Muscle layer of colon (tissue), 2 donors: ENCODE data around the gene CPT1B.
"Not testable (repeated sequence)": the region's sequence is repeated elsewhere in the genome, so short reads cannot be mapped to it uniquely, and the experiment has no call there.

Experiments used
- H3K27ac ChIP-seq: one replicate; pipeline ENCODE4 v1.7.0; 2013; ENCODE audit warnings: low read depth, mild to moderate bottlenecking, low read length, moderate library complexity
- H3K27me3 ChIP-seq, 2 donors: one replicate each; pipeline ENCODE4 v1.7.0; 2013; ENCODE audit warnings: low read length in 2 of 2, mild to moderate bottlenecking in 2 of 2; ENCODE audit not compliant: insufficient read depth in 2 of 2, control insufficient read depth in 1 of 2
- H3K36me3 ChIP-seq: one replicate; pipeline ENCODE4 v1.7.0; 2013; ENCODE audit warnings: mild to moderate bottlenecking, low read length; ENCODE audit not compliant: insufficient read depth
- H3K4me1 ChIP-seq: one replicate; pipeline ENCODE4 v1.7.0; 2013; ENCODE audit warnings: mild to moderate bottlenecking, low read length; ENCODE audit not compliant: insufficient read depth
- H3K4me3 ChIP-seq, 2 donors: one replicate each; pipeline ENCODE4 v1.7.0; 2013; ENCODE audit warnings: low read length in 2 of 2, low read depth in 1 of 2, mild to moderate bottlenecking in 1 of 2, moderate library complexity in 1 of 2
- H3K9ac ChIP-seq: one replicate; pipeline ENCODE4 v1.7.0; 2013; ENCODE audit warnings: low read length
- H3K9me3 ChIP-seq: one replicate; pipeline ENCODE4 v1.7.0; 2013; ENCODE audit warnings: mild to moderate bottlenecking, low read length
- donor health status: abdominal sarcoma.
- donor health status: Adenocarcinoma of cecum.

Gene CPT1B

DNA sequence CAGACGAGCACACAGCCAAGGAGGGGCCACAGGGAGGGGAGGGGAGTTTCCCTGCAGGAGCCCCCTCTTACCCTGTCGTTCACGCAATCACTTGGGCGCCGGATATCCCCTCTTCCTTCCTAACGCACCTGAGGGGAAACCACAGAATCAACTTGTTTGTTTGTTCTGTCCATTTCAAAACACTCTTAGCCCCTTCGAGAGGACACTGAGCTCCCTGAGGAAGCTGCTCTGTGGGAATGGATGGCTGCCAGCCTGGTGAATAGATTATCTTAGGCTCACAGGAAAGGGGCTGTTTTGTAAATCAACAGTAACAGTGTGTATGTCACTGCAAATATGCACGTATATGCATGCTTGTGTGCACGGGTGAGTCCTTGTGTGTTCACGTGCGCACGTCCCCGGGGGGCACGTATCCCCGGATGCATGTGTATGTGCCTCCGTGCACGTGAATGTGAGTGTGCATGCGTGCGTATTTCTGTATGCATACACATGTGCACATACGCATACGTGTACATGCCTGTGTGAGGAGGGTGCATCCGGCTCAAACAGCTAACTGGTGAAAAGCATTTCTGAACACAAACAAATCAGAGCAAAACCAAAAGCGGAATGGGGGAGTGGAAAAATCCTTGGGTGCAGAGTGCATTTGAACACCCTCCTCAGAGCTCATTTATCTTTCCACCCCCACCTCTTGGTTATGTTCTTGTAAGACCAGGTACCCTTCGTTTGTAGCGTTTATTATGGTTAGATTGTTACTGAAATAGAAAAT lies 42.5 kb upstream of the CPT1B start:
- Histone ChIP-seq H3K9ac (no peak overlapping the region), H3K27me3 (peaks cover 7 to 11% of the 10 kb centered on the region in 2 donors), H3K9me3 (no peaks in the 10 kb centered on the region), H3K36me3 (no peaks in the 10 kb centered on the region), H3K4me3 (no peak overlapping the region), H3K4me1 (no peaks in the 10 kb centered on the region), H3K27ac (no peak overlapping the region)

DNA sequence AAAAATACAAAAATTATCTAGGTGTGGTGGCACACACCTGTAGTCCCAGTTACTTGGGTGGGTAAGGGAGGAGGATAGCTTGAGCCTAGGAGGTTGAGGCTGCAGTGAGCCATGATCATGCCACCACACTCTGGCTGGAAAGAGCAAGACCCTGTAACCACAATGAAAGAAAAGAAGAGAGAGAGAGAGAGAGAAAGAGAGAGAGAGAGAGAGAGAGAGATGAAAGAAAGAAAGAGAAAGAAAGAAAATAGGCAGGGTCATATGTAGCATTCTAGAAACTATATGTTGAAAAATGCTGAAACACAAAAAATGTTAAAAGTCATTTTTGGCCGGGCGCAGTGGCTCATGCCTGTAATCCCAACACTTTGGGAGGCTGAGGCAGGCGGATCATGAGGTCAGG lies 36.1 kb upstream of the CPT1B start:
- not testable (repeated sequence) for H3K27ac ChIP-seq, H3K9me3 ChIP-seq, H3K4me3 ChIP-seq, H3K4me1 ChIP-seq, H3K36me3 ChIP-seq, H3K9ac ChIP-seq
- peaks cover 12 to 35% of the 10 kb centered on the region in 2 donors for H3K27me3 ChIP-seq

DNA sequence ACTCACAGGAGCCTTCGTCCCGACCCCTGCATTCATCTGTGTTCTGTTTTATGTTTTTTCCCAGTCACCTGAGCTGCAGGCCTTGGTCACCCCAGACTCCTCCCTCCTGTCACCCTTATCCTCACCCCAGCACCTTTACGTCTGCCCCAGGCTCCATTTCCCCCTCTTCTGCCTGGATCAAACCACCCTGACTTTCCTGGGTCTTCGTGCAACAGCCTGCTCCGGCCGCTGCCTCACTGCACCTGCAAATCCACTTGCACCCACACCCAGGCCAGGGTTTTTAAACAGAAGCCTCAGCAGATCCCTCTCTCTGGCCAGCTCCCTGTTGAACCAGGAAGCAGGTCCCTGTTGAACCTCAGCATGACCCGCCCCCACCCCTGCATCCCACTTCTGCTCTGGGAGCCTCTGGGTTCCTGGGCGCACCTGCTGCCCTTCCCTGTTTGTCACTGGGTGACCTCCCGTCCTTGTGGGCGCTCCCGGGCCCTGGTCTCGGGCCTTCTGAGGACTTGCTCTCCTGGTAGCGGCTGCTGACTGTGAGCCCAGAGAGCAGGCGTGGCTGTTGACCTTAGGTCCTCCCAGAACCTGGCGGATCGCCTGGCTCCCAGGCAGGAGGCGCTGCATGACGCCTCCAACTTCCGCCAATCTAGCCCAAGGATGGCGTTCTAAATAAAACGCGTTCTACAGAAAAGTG lies 35.2 kb upstream of the CPT1B start:
- no peaks in the 10 kb centered on the region for H3K9me3 ChIP-seq
- no peaks in the 10 kb centered on the region for H3K36me3 ChIP-seq
- H3K9ac ChIP-seq = no peak overlapping the region
- H3K27me3 ChIP-seq = peaks cover 12 to 36% of the 10 kb centered on the region in 2 donors
- no peaks in the 10 kb centered on the region for H3K4me1 ChIP-seq
- H3K27ac ChIP-seq = no peak overlapping the region
- no peak overlapping the region for H3K4me3 ChIP-seq

DNA sequence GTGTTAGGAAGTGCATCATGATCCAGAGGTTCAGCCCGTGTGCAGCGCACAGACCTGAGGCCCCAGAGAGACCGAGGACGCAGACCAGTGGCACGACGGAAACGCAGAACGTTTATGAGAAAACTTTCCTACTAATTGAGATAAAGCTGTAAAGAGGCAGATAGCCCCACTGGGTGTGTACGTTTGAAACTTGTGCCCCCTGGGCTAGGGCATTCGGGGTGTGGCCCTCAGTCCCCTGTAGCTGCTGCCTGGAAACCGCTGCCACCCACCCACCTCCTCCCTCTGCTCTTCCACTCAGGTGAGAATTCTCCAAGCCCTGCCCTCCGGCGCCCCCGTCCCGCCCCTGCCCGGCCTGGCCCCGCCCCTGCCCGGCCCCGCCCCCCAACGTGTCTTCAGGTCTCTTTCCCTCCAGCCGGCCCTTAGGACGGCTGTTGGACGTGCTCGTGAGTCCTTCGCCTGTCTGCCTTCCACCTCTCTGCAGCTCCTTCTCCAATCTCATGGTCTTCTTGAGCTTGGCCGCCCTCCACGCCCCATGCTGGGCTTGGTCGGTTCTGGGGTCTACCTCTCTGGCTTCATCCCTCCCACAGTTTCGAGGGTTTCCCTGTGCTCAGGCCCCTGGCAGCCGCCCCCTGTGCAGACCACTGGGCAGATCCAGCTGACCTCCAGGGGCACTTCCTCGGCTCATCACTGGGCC lies 34.4 kb upstream of the CPT1B start:
- Histone ChIP-seq H3K4me3 (no peak overlapping the region), H3K27ac (no peak overlapping the region)

DNA sequence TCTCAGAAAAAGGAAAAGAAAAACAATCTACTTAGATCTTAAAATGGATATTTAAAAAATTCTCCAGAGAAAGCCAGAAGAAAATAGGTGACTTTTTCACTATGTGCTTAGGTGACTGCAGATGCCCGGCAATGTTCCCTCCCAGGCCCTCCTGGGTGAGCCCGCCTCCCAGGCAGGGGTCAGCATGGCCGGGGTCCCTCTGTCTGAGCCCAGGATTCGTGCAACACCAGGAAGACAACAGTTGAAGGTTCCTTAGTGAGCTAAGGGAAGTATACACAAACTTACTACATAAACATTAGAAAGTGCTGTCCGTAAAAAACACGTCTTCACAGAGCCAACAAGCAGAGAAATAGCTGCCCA lies 33.9 kb upstream of the CPT1B start:
- Histone ChIP-seq H3K9me3 (no peaks in the 10 kb centered on the region), H3K36me3 (no peaks in the 10 kb centered on the region), H3K4me3 (no peak overlapping the region), H3K9ac (no peak overlapping the region), H3K27me3 (peaks cover 12 to 36% of the 10 kb centered on the region in 2 donors), H3K27ac (no peak overlapping the region), H3K4me1 (no peaks in the 10 kb centered on the region)

More for the DNA sequence above, 34.4 kb upstream of the CPT1B start:
- Histone ChIP-seq H3K9ac (no peak overlapping the region), H3K9me3 (no peaks in the 10 kb centered on the region), H3K27me3 (peaks cover 12 to 36% of the 10 kb centered on the region in 2 donors), H3K4me1 (no peaks in the 10 kb centered on the region), H3K36me3 (no peaks in the 10 kb centered on the region)

DNA sequence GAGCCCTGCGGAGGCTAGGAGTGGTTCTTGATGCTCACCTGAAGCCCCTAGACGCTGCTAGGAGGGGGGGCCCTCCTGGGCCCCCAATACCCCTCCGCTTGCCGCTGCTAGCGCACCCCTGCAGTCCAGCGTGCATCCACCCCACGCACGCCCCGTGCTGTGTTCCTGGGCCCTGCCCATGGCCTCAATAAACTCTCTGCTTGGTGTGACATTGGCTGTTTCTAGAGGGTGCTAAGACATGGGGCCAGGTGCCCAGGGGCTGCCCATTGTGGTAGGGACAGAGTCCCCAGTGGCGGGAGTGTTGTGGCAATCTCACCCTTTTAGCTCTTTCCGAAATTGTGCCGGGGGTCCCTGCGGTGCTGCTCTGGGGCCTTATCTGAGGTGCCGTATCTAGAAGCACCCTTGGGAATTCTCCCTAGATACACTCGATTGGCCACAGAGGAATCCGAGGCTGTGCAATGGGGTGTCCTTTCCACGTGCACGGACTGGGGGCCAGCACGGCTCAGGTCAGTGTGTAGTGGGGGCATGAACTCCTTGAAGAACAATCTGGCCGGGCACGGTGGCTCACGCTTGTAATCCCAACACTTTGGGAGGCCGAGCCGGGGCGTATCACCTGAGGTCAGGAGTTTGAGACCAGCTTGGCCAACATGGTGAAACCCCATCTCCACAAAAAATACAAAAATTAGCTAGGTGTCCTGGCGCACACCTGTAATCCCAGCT lies 33.3 kb upstream of the CPT1B start:
- no peaks in the 10 kb centered on the region for H3K4me1 ChIP-seq
- H3K27ac ChIP-seq = no peak overlapping the region
- peaks cover 12 to 36% of the 10 kb centered on the region in 2 donors for H3K27me3 ChIP-seq
- H3K36me3 ChIP-seq = no peaks in the 10 kb centered on the region
- H3K4me3 ChIP-seq = no peak overlapping the region
- no peaks in the 10 kb centered on the region for H3K9me3 ChIP-seq
- H3K9ac ChIP-seq = no peak overlapping the region

DNA sequence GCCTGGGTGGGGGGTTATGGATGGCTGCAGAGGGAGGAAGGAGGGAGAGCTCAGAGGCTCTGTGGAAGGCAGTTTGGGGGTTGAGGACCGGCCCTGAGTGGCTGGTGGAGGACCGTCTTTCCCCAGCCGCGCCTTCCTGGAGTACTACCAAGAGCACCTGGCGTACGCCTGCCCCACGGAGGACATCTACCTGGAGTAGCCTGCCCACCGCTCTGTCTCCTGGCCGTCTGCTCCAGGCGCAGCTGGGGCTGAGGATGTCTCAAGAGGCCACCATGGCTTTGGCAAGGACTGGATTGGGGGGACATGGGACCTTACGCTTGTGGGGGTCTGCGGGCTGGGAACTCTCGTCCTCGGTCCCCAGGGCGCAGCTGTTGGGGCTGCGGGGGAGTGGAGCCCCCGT lies 32.4 kb upstream of the CPT1B start:
- Histone ChIP-seq H3K9me3 (no peaks in the 10 kb centered on the region), H3K36me3 (no peaks in the 10 kb centered on the region), H3K4me1 (no peaks in the 10 kb centered on the region), H3K4me3 (no peak overlapping the region), H3K9ac (no peak overlapping the region), H3K27me3 (peaks cover 12 to 44% of the 10 kb centered on the region in 2 donors), H3K27ac (no peak overlapping the region)

DNA sequence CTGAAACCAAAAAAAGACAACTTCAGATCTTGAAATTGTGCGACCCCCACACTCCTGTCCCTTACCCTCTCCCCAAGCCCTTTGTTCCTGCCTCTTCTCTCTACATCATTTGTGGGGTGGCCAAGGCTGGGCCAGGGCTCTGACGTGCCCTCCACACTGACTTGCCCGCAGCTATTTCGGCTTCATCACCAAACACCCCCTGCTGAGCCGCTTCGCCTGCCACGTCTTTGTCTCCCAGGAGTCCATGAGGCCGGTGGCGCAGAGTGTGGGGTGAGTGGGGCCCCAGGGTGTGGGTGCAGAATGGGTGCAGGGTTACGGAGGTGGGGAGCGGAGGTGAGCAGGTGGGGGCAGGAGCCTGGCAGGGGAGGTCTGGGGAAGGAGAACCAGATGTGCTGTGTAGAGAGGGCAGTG lies 31.8 kb upstream of the CPT1B start:
- no peaks in the 10 kb centered on the region for H3K36me3 ChIP-seq
- no peaks in the 10 kb centered on the region for H3K9me3 ChIP-seq
- no peak overlapping the region for H3K9ac ChIP-seq
- no peak overlapping the region for H3K4me3 ChIP-seq
- no peak overlapping the region for H3K27ac ChIP-seq
- no peaks in the 10 kb centered on the region for H3K4me1 ChIP-seq
- peaks cover 12 to 49% of the 10 kb centered on the region in 2 donors for H3K27me3 ChIP-seq

DNA sequence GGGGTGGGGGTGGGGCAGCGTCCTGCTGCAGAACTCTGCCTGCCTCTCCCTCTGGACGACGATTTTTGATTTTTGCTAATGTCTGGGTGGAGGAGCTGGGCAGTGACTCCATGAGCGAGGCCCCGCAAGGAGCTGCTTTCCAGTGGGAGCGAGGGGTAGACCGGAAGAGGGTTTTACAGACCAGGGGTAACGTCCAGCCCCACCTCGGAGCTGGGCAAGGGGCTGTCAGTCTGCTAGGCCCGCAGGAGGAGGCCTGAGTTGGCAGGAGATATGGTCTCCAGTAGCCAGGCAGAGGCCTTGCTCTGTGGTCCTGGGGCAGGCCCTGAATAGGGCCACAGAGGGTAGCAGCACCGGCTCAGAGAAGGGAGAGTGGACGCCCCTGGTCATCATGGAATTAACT lies 31.4 kb upstream of the CPT1B start:
- Histone ChIP-seq H3K27ac (no peak overlapping the region), H3K27me3 (peaks cover 12 to 53% of the 10 kb centered on the region in 2 donors), H3K4me1 (no peaks in the 10 kb centered on the region), H3K9ac (no peak overlapping the region), H3K36me3 (no peaks in the 10 kb centered on the region), H3K9me3 (no peaks in the 10 kb centered on the region), H3K4me3 (no peak overlapping the region)

DNA sequence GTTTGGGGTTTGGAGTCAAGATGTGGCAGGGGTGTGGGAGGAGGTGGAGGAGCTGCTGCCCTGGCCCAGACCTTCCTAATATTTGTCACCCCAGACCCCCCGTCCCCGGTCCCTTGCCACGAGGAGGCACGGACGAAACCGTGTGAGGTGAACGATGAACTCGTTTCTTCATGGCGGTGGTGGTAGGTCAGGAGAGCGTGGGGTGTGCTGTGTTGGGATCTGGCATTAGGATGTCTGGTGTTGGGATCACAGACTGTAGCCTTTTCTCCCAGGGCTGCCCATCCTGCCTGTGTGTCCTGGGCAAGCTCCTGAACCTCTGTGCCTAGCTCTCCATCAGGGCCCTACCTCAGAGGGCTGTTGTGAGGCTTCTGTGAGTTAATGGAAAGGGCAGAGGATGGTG lies 30.8 kb upstream of the CPT1B start:
- H3K27me3 ChIP-seq = peaks cover 12 to 51% of the 10 kb centered on the region in 2 donors
- no peak overlapping the region for H3K9ac ChIP-seq

More for the DNA sequence above, 30.8 kb upstream of the CPT1B start:
- Histone ChIP-seq H3K4me3 (no peak overlapping the region), H3K27ac (no peak overlapping the region), H3K9me3 (no peaks in the 10 kb centered on the region), H3K36me3 (no peaks in the 10 kb centered on the region), H3K4me1 (no peaks in the 10 kb centered on the region)
